HEK293 (cell line): ENCODE results near the gene MGST2.

ENCODE experiments used
- CTCF ChIA-PET: fragments of 350-600 bp; formaldehyde crosslinking; extraction: SDS; loops from one replicate; lab custom pipeline; 2021; ENCODE audit warnings: antibody characterized with exemption; lab: Yijun Ruan, JAX
- POLR2A ChIA-PET: fragments of 300-600 bp; formaldehyde crosslinking; extraction: SDS; loops from one replicate; lab custom pipeline; 2020; ENCODE audit warnings: antibody characterized with exemption, inconsistent platforms; lab: Yijun Ruan, JAX
- H3K27ac ChIP-seq: fragments of 200-500 bp; sonication (Bioruptor generic); 2 replicates; pipeline ENCODE4 v1.5.1; 2014; ENCODE audit warnings: low read depth, low read length, control low read depth, inconsistent platforms; ENCODE audit errors: extremely low read depth
- H3K36me3 ChIP-seq, 2 experiments: fragments of 200-500 bp in 1 of 2; sonication (Bioruptor generic) in 1 of 2; 1 replicate in 1 of 2; 2 replicates in 1 of 2; pipeline ENCODE4 v1.5.1; 2014 to 2017; ENCODE audit warnings: inconsistent platforms in 2 of 2, low read length in 2 of 2; ENCODE audit not compliant: control insufficient read depth in 2 of 2, insufficient read depth in 1 of 2
- H3K4me1 ChIP-seq: fragments of 200-500 bp; sonication (Bioruptor generic); 2 replicates; pipeline ENCODE4 v1.5.1; 2014; ENCODE audit warnings: mild to moderate bottlenecking, low read length, inconsistent platforms; ENCODE audit not compliant: control insufficient read depth, insufficient read depth
- H3K4me3 ChIP-seq: 2 replicates; pipeline ENCODE4 v1.5.1; 2011; ENCODE audit warnings: low read depth, mild to moderate bottlenecking, control low read depth, low read length, moderate library complexity
- H3K9me3 ChIP-seq: fragments of 200-500 bp; sonication (Bioruptor generic); 2 replicates; pipeline ENCODE4 v1.5.1; 2014; ENCODE audit warnings: low read depth, low read length, inconsistent platforms; ENCODE audit not compliant: control insufficient read depth, insufficient read depth
- INSM2 ChIP-seq: fragments of 450-650 bp; formaldehyde crosslinking; IDR thresholded peaks from 2 replicates; pipeline ENCODE4 v1.5.1; 2016; ENCODE audit warnings: missing biosample characterization, missing genetic modification characterization
- MYNN ChIP-seq: fragments of 450-650 bp; formaldehyde crosslinking; IDR thresholded peaks from 2 replicates; pipeline ENCODE4 v1.5.1; 2016; ENCODE audit warnings: missing biosample characterization, missing genetic modification characterization, borderline replicate concordance
- PRDM1 ChIP-seq: fragments of 450-650 bp; formaldehyde crosslinking; IDR thresholded peaks from 2 replicates; pipeline ENCODE4; 2016; ENCODE audit warnings: missing biosample characterization, missing genetic modification characterization
- ZBTB10 ChIP-seq: fragments of 450-650 bp; formaldehyde crosslinking; IDR thresholded peaks from 2 replicates; pipeline ENCODE4 v1.5.1; 2016; ENCODE audit warnings: missing biosample characterization, missing genetic modification characterization
- ZBTB11 ChIP-seq: fragments of 450-650 bp; formaldehyde crosslinking; conservative IDR thresholded peaks from 2 replicates; pipeline ENCODE4 v1.5.1; 2016; ENCODE audit warnings: low read depth, missing biosample characterization, missing genetic modification characterization
- ZFHX2 ChIP-seq: fragments of 450-650 bp; formaldehyde crosslinking; conservative IDR thresholded peaks from 2 replicates; pipeline ENCODE4 v1.5.1; 2016; ENCODE audit warnings: missing biosample characterization, missing genetic modification characterization
- ZNF10 ChIP-seq: fragments of 450-650 bp; formaldehyde crosslinking; IDR thresholded peaks from 2 replicates; pipeline ENCODE4 v1.5.1; 2017; ENCODE audit warnings: missing biosample characterization, missing genetic modification characterization
- ZNF112 ChIP-seq: fragments of 450-650 bp; formaldehyde crosslinking; IDR thresholded peaks from 2 replicates; pipeline ENCODE4 v1.5.0; 2017; ENCODE audit warnings: missing biosample characterization, missing genetic modification characterization
- ZNF132 ChIP-seq: fragments of 450-650 bp; formaldehyde crosslinking; IDR thresholded peaks from 2 replicates; pipeline ENCODE4 v1.5.1; 2017; ENCODE audit warnings: missing biosample characterization, missing genetic modification characterization, borderline replicate concordance
- ZNF18 ChIP-seq: fragments of 450-650 bp; formaldehyde crosslinking; IDR thresholded peaks from 2 replicates; pipeline ENCODE4 v1.5.1; 2016; ENCODE audit warnings: missing biosample characterization, missing genetic modification characterization
- ZNF266 ChIP-seq: fragments of 450-650 bp; formaldehyde crosslinking; IDR thresholded peaks from 2 replicates; pipeline ENCODE4 v1.5.1; 2016; ENCODE audit warnings: missing biosample characterization, missing genetic modification characterization, low read depth
- ZNF324 ChIP-seq: fragments of 450-650 bp; formaldehyde crosslinking; IDR thresholded peaks from 2 replicates; pipeline ENCODE4 v1.5.1; 2016; ENCODE audit warnings: missing biosample characterization, missing genetic modification characterization
- ZNF354C ChIP-seq: fragments of 450-650 bp; formaldehyde crosslinking; IDR thresholded peaks from 2 replicates; pipeline ENCODE4 v1.5.1; 2016; ENCODE audit warnings: missing biosample characterization, missing genetic modification characterization, low read depth, borderline replicate concordance
- ZNF473 ChIP-seq: fragments of 450-650 bp; formaldehyde crosslinking; IDR thresholded peaks from 2 replicates; pipeline ENCODE4 v1.5.1; 2017; ENCODE audit warnings: missing biosample characterization, missing genetic modification characterization
- ZNF521 ChIP-seq: fragments of 450-650 bp; formaldehyde crosslinking; IDR thresholded peaks from 2 replicates; pipeline ENCODE4 v1.5.1; 2017; ENCODE audit warnings: missing biosample characterization, mild to moderate bottlenecking, missing genetic modification characterization
- ZNF530 ChIP-seq: fragments of 450-650 bp; formaldehyde crosslinking; IDR thresholded peaks from 2 replicates; pipeline ENCODE4 v1.5.1; 2016; ENCODE audit warnings: low read depth, missing biosample characterization, missing genetic modification characterization
- ZNF600 ChIP-seq: fragments of 450-650 bp; formaldehyde crosslinking; IDR thresholded peaks from 2 replicates; pipeline ENCODE4 v1.5.1; 2016; ENCODE audit warnings: missing biosample characterization, missing genetic modification characterization
- ZNF621 ChIP-seq: fragments of 450-650 bp; formaldehyde crosslinking; IDR thresholded peaks from 2 replicates; pipeline ENCODE4 v1.5.1; 2017; ENCODE audit warnings: missing biosample characterization, missing genetic modification characterization
- ZNF623 ChIP-seq: fragments of 450-650 bp; formaldehyde crosslinking; IDR thresholded peaks from 2 replicates; pipeline ENCODE4 v1.5.1; 2016; ENCODE audit warnings: missing biosample characterization, missing genetic modification characterization
- ZNF639 ChIP-seq: fragments of 450-650 bp; formaldehyde crosslinking; IDR thresholded peaks from 2 replicates; pipeline ENCODE4 v1.5.1; 2016; ENCODE audit warnings: missing biosample characterization, missing genetic modification characterization
- ZNF777 ChIP-seq: fragments of 450-650 bp; formaldehyde crosslinking; IDR thresholded peaks from 2 replicates; pipeline ENCODE4 v1.5.1; 2017; ENCODE audit warnings: missing biosample characterization, missing genetic modification characterization, borderline replicate concordance

Gene MGST2

GRCh38 chr4:139749835-139750498 is 84.3 kb downstream of the MGST2 start:
- CTCF ChIA-PET = interaction anchor here (0.6 to 1.6 kb wide), 2 partner anchors 58 to 116 kb away, joined by 5 to 7 read pairs; no protein-coding TSS in a partner anchor
- Histone ChIP-seq H3K27ac (no peak overlapping the region), H3K4me3 (no peak overlapping the region), H3K9me3 (no peaks in the 10 kb centered on the region), H3K4me1 (no peaks in the 10 kb centered on the region), H3K36me3 (no peaks in the 10 kb centered on the region)
- POLR2A ChIA-PET = interaction anchor here (0.6 kb wide), 2 partner anchors 15 to 402 kb away, joined by 3 to 5 read pairs; no protein-coding TSS in a partner anchor
- TF ChIP-seq ZNF18 (tag by site-specific recombination) = no peak

GRCh38 chr4:139753686-139754085 is 88.1 kb downstream of the MGST2 start:
- CTCF ChIA-PET = no interaction called here

More at GRCh38 chr4:139753686-139754085, 88.1 kb downstream of the MGST2 start:
- Histone ChIP-seq H3K4me3 (no peak overlapping the region), H3K36me3 (no peaks in the 10 kb centered on the region), H3K9me3 (no peaks in the 10 kb centered on the region), H3K4me1 (no peaks in the 10 kb centered on the region), H3K27ac (no peak overlapping the region)
- POLR2A ChIA-PET = no interaction called here
- TF ChIP-seq ZNF521 (tag by site-specific recombination) (no peak), ZNF777 (tag by site-specific recombination) (no peak), INSM2 (tag by site-specific recombination) (no peak), ZNF10 (tag by site-specific recombination) (no peak), ZNF354C (tag by site-specific recombination) (no peak), MYNN (tag by site-specific recombination) (no peak), ZNF132 (tag by site-specific recombination) (no peak), ZFHX2 (no peak), ZBTB10 (tag by site-specific recombination) (no peak), ZNF530 (tag by site-specific recombination) (no peak), ZNF473 (tag by site-specific recombination) (no peak), PRDM1 (no peak), ZNF266 (no peak), ZNF623 (tag by site-specific recombination) (no peak), ZNF324 (tag by site-specific recombination) (no peak), ZNF639 (tag by site-specific recombination) (no peak), ZNF600 (no peak), ZNF112 (tag by site-specific recombination) (no peak), ZBTB11 (tag by site-specific recombination) (no peak), ZNF621 (tag by site-specific recombination) (no peak)
